ENCODE measurements around the gene MAN2A2. TPM values are rescaled to one million over a fixed set of nuclear protein-coding genes. Genes with fewer than 3 reads are reported as not detected.

Gene MAN2A2
- total RNA-seq (100 to 1,000 TPM; 159 to 186 TPM), total RNA-seq (176 to 189 reads per million in 2 donors)

GRCh38 chr15:90902840-90903732 lies at the start of gene MAN2A2:
MAN2A2 (plus strand) TSS chr15:90903302; CDS start chr15:90904208, 906 bp downstream.
- H3K9me3 ChIP-seq (ENCODE audit: control insufficient read depth, low read length, poor library complexity, severe bottlenecking) = no peaks in the 10 kb centered on the region
- Mint-ChIP-seq H3K4me3 (peak within 1 kb of the TSS; percentile 92), H3K4me1 (peaks cover 26% of the 10 kb centered on the region), H3K27ac (peak within 1 kb of the TSS; percentile 92), H3K36me3 (ENCODE audit: low read depth) (peaks cover 6% of the 10 kb centered on the region), H3K27me3 (no peaks in the 10 kb centered on the region)
- DNase-seq = peak; percentile 46 to 53 (median 50)
- ATAC-seq = peak; percentile 74

- Mint-ChIP-seq H3K27ac (peak overlapping the region; percentile 98), H3K4me3 (no peak overlapping the region), H3K36me3 (ENCODE audit: low read depth) (peaks cover 2% of the 10 kb centered on the region), H3K27me3 (no peaks in the 10 kb centered on the region), H3K4me1 (peaks cover 67% of the 10 kb centered on the region)
- no peak for DNase-seq
- no peak for ATAC-seq
- no peaks in the 10 kb centered on the region for H3K9me3 ChIP-seq (ENCODE audit: control insufficient read depth, low read length, poor library complexity, severe bottlenecking)
Measured at GRCh38 chr15:90855139-90855538, 48.0 kb upstream of the MAN2A2 start.

- Mint-ChIP-seq H3K27me3 (no peaks in the 10 kb centered on the region), H3K27ac (peak overlapping the region; percentile 98), H3K4me3 (peak overlapping the region; percentile 67), H3K36me3 (ENCODE audit: low read depth) (peaks cover 2% of the 10 kb centered on the region), H3K4me1 (peaks cover 53% of the 10 kb centered on the region)
- H3K9me3 ChIP-seq (ENCODE audit: control insufficient read depth, low read length, poor library complexity, severe bottlenecking) = no peaks in the 10 kb centered on the region
- DNase-seq (no peak), ATAC-seq (no peak)
Measured at GRCh38 chr15:90857337-90857736, 45.8 kb upstream of the MAN2A2 start.

DNA sequence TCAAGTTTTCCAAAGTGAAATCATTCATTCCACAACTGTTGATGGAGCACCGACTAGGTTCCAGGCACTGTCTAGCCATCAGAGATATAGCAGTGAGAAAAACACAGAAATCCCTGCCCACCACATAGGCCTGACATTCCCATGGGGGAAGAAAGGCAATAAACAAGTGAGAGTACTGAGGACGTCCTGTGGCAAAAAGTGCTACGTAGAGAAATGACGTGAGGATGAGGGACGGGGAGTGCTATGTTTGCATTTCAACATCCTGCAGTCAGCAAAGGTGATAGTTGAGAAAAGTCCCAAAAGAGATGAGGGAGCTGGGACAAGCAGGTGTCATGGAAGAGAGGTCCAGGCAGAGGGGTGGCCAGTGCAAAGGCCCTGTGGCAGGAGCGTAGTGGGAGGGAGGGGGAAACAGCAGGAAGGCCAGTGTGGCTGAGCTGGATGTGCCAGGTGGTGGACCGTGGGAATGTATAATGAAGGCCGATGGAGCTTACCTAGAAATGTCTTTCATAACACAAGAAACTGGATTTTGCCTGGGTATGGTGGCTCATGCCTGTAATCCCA lies 45.1 kb upstream of the MAN2A2 start:
- peaks cover 2% of the 10 kb centered on the region for H3K36me3 Mint-ChIP-seq (ENCODE audit: low read depth)
- DNase-seq = no peak
- H3K4me1 Mint-ChIP-seq = peaks cover 48% of the 10 kb centered on the region
- no peaks in the 10 kb centered on the region for H3K9me3 ChIP-seq (ENCODE audit: control insufficient read depth, low read length, poor library complexity, severe bottlenecking)
- H3K4me3 Mint-ChIP-seq = peak overlapping the region; percentile 67
- H3K27me3 Mint-ChIP-seq = no peaks in the 10 kb centered on the region
- peak; percentile 5 for ATAC-seq
- H3K27ac Mint-ChIP-seq = peak overlapping the region; percentile 98

DNA sequence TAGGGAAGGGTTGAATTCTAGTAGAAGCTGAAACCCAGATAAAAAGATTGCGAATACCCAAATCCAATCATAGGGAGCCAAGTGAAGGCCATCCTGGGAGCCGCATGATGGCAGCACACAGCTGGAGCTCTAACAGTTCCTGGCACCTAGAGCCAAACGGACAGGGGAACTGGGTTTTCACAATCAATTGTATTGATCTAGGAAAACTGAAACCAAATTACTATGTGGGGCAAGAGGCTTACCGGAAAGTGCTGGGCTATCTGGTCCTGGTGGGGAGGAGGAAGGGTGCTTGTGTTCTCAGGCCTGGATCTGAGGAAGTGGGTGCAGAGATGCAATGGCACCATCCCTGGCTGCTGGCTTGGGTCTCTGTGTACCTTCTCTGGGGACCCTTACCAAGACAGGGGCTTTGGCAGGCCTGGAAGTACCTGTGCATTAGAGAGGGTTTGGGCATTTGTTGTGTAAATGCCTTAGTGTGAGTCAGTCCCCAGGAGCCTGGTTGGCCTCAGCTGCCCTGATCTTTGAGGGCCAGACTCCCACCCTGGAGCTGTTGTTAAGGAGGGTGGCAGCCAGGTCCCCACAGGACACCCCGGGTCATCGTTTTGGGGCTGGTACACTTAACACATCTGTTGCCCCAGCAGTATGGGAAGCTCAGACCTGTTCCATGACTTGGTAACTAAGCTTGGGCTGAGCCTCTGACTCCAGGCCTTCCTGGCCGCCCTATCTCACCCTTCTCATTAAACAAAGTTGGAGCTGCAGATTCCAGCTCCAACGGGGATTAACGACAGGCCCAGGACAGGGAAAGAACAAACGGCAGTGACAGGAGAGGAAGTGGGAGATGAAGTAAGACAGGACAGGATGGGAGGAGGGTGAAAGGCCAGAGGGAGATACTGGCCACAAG lies 43.6 kb upstream of the MAN2A2 start:
- H3K9me3 ChIP-seq (ENCODE audit: control insufficient read depth, low read length, poor library complexity, severe bottlenecking) = no peaks in the 10 kb centered on the region
- peak overlapping the region; percentile 41 for H3K4me3 Mint-ChIP-seq
- H3K36me3 Mint-ChIP-seq (ENCODE audit: low read depth) = peaks cover under 1% of the 10 kb centered on the region
- H3K27ac Mint-ChIP-seq = peak overlapping the region; percentile 89
- peaks cover 46% of the 10 kb centered on the region for H3K4me1 Mint-ChIP-seq
- no peaks in the 10 kb centered on the region for H3K27me3 Mint-ChIP-seq
- DNase-seq (no peak), ATAC-seq (no peak)

GRCh38 chr15:90860450-90860849 lies 42.7 kb upstream of the MAN2A2 start:
- no peaks in the 10 kb centered on the region for H3K27me3 Mint-ChIP-seq
- H3K27ac Mint-ChIP-seq = peak overlapping the region; percentile 89
- H3K9me3 ChIP-seq (ENCODE audit: control insufficient read depth, low read length, poor library complexity, severe bottlenecking) = no peaks in the 10 kb centered on the region
- no peak for ATAC-seq
- H3K4me1 Mint-ChIP-seq = peaks cover 40% of the 10 kb centered on the region
- no peak overlapping the region for H3K4me3 Mint-ChIP-seq
- DNase-seq = no peak
- H3K36me3 Mint-ChIP-seq (ENCODE audit: low read depth) = no peaks in the 10 kb centered on the region

GRCh38 chr15:90860942-90861675 lies 42.0 kb upstream of the MAN2A2 start:
- Mint-ChIP-seq H3K27ac (peak overlapping the region; percentile 89), H3K36me3 (ENCODE audit: low read depth) (no peaks in the 10 kb centered on the region), H3K4me1 (peaks cover 38% of the 10 kb centered on the region), H3K27me3 (no peaks in the 10 kb centered on the region), H3K4me3 (no peak overlapping the region)
- H3K9me3 ChIP-seq (ENCODE audit: control insufficient read depth, low read length, poor library complexity, severe bottlenecking) = no peaks in the 10 kb centered on the region
- DNase-seq (no peak), ATAC-seq (no peak)

DNA sequence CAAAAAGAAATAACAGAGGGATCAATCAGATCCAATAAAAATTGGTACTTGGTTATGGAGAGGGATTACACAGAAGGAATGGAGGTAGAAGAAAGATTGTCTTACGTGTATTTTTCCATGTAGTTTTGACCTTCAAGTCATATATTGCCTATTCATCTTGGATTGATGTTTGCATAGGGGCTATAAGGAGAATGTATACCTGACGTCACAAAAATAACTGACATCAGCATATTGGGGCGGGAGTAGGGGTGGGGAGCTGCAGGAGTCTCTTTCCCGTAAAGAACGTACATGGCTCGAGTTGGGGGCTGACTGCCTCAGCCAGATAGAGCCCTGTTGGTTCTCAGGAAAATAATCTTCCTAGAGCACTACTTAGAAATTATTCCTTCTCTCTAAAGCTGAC lies 40.6 kb upstream of the MAN2A2 start:
- Mint-ChIP-seq H3K4me3 (no peak overlapping the region), H3K27me3 (no peaks in the 10 kb centered on the region), H3K4me1 (peaks cover 31% of the 10 kb centered on the region), H3K36me3 (ENCODE audit: low read depth) (no peaks in the 10 kb centered on the region), H3K27ac (peak overlapping the region; percentile 66)
- DNase-seq = no peak
- ATAC-seq = no peak
- no peaks in the 10 kb centered on the region for H3K9me3 ChIP-seq (ENCODE audit: control insufficient read depth, low read length, poor library complexity, severe bottlenecking)

- Mint-ChIP-seq H3K36me3 (ENCODE audit: low read depth) (no peaks in the 10 kb centered on the region), H3K4me1 (peaks cover 26% of the 10 kb centered on the region), H3K27me3 (no peaks in the 10 kb centered on the region), H3K4me3 (no peak overlapping the region), H3K27ac (peak overlapping the region; percentile 66)
- DNase-seq (no peak), ATAC-seq (no peak)
- no peaks in the 10 kb centered on the region for H3K9me3 ChIP-seq (ENCODE audit: control insufficient read depth, low read length, poor library complexity, severe bottlenecking)
Measured at GRCh38 chr15:90862964-90863778, 39.9 kb upstream of the MAN2A2 start.

- H3K4me3 Mint-ChIP-seq = no peak overlapping the region
Measured at GRCh38 chr15:90863987-90864386, 39.1 kb upstream of the MAN2A2 start.

GRCh38 chr15:90864507-90864906 lies 38.6 kb upstream of the MAN2A2 start:
- Mint-ChIP-seq H3K27me3 (no peaks in the 10 kb centered on the region), H3K36me3 (ENCODE audit: low read depth) (no peaks in the 10 kb centered on the region), H3K27ac (no peak overlapping the region), H3K4me1 (peaks cover 30% of the 10 kb centered on the region), H3K4me3 (no peak overlapping the region)
- ATAC-seq = no peak
- no peak for DNase-seq
- no peaks in the 10 kb centered on the region for H3K9me3 ChIP-seq (ENCODE audit: control insufficient read depth, low read length, poor library complexity, severe bottlenecking)

More at GRCh38 chr15:90863987-90864386, 39.1 kb upstream of the MAN2A2 start:
- no peaks in the 10 kb centered on the region for H3K9me3 ChIP-seq (ENCODE audit: control insufficient read depth, low read length, poor library complexity, severe bottlenecking)
- Mint-ChIP-seq H3K4me1 (peaks cover 29% of the 10 kb centered on the region), H3K27me3 (no peaks in the 10 kb centered on the region), H3K27ac (peak overlapping the region; percentile 66), H3K36me3 (ENCODE audit: low read depth) (no peaks in the 10 kb centered on the region)
- DNase-seq = no peak
- no peak for ATAC-seq

DNA sequence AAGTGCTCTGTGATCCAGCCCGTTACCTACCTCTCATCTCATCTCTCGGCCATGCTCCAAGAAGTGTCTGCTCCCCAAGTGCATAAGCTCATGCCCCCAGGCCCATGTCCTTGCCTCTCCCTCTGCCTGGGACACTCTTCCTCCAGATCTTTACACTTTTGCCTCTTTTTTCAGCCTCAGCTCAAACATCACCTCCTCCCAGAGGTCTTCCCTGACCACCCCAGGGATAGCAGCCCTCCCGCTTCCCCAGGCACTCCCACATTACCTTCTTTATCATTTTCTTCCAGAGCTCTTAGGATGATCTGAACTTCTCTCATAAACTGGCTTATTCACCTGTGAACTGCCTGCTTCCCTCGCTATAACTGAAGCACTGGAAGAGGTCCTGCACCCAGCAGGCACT lies 37.4 kb upstream of the MAN2A2 start:
- ATAC-seq (no peak), DNase-seq (no peak)
- H3K4me1 Mint-ChIP-seq = peaks cover 38% of the 10 kb centered on the region
- H3K9me3 ChIP-seq (ENCODE audit: control insufficient read depth, low read length, poor library complexity, severe bottlenecking) = no peaks in the 10 kb centered on the region
- no peaks in the 10 kb centered on the region for H3K27me3 Mint-ChIP-seq
- no peak overlapping the region for H3K4me3 Mint-ChIP-seq
- H3K27ac Mint-ChIP-seq = no peak overlapping the region
- no peaks in the 10 kb centered on the region for H3K36me3 Mint-ChIP-seq (ENCODE audit: low read depth)

Measured in T-helper 17 cell (primary cell).